ENCODE data around the gene UBE2D2.

Gene UBE2D2

GRCh38 chr5:139663207-139664085 lies 102.3 kb downstream of the UBE2D2 start:
- no peak for TF ChIP-seq CTCF (IDR thresholded peaks at IDR 0.05; ENCODE audit: borderline replicate concordance, control extremely low read depth, extremely low read depth, insufficient read depth, missing control alignments)
- no peak for DNase-seq (ENCODE audit: low spot score)
- in situ Hi-C loops (cut with MboI; ENCODE audit: low sequenced_read_pairs, unreplicated experiment): no loop called here

- in situ Hi-C loops (cut with MboI; ENCODE audit: low sequenced_read_pairs, unreplicated experiment): no loop called here
- peak; percentile 81 for DNase-seq (ENCODE audit: low spot score)
- TF ChIP-seq CTCF (IDR thresholded peaks at IDR 0.05; ENCODE audit: borderline replicate concordance, control extremely low read depth, extremely low read depth, insufficient read depth, missing control alignments): no peak
Measured at GRCh38 chr5:139664086-139664693, 103.1 kb downstream of the UBE2D2 start.

GRCh38 chr5:139664727-139665351 lies 103.7 kb downstream of the UBE2D2 start:
- in situ Hi-C loops (cut with MboI; ENCODE audit: low sequenced_read_pairs, unreplicated experiment): no loop called here
- no peak for TF ChIP-seq CTCF (IDR thresholded peaks at IDR 0.05; ENCODE audit: borderline replicate concordance, control extremely low read depth, extremely low read depth, insufficient read depth, missing control alignments)
- no peak for DNase-seq (ENCODE audit: low spot score)

- no peak for TF ChIP-seq CTCF (IDR thresholded peaks at IDR 0.05; ENCODE audit: borderline replicate concordance, control extremely low read depth, extremely low read depth, insufficient read depth, missing control alignments)
- in situ Hi-C loops (cut with MboI; ENCODE audit: low sequenced_read_pairs, unreplicated experiment): no loop called here
- DNase-seq (ENCODE audit: low spot score): no peak
Measured at GRCh38 chr5:139665626-139666025, 104.5 kb downstream of the UBE2D2 start.

GRCh38 chr5:139666551-139666950 lies 105.4 kb downstream of the UBE2D2 start:
- no peak for DNase-seq (ENCODE audit: low spot score)
- in situ Hi-C loops (cut with MboI; ENCODE audit: low sequenced_read_pairs, unreplicated experiment): no loop called here
- TF ChIP-seq CTCF (IDR thresholded peaks at IDR 0.05; ENCODE audit: borderline replicate concordance, control extremely low read depth, extremely low read depth, insufficient read depth, missing control alignments): no peak

- DNase-seq (ENCODE audit: low spot score): no peak
- TF ChIP-seq CTCF (IDR thresholded peaks at IDR 0.05; ENCODE audit: borderline replicate concordance, control extremely low read depth, extremely low read depth, insufficient read depth, missing control alignments): no peak
- in situ Hi-C loops (cut with MboI; ENCODE audit: low sequenced_read_pairs, unreplicated experiment): no loop called here
Measured at GRCh38 chr5:139667001-139667729, 106.0 kb downstream of the UBE2D2 start.

Measured in GM13976 (cell line).